ENCODE results near the gene BCAS4.

Gene BCAS4

DNA sequence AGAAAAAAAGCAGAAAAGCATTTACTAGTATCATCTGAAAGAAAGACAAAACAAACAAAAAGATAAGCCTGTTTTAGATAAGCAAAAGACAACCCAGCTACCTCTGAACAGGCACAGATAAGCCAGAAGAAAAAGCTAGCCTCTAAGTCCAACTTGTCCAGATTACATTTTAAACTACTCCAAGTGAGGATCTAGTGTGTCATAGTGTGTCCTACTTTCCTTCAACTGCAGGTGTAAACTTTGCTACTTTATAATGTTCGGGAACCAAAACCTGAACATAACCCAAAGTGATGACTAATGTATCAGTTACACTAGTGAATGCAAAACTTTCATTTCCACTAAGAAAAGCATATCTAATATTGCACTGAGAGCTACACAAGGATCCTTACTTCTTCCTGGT lies 116.9 kb downstream of the BCAS4 start:
- DNase-seq (ENCODE audit: low read depth): no peak

DNA sequence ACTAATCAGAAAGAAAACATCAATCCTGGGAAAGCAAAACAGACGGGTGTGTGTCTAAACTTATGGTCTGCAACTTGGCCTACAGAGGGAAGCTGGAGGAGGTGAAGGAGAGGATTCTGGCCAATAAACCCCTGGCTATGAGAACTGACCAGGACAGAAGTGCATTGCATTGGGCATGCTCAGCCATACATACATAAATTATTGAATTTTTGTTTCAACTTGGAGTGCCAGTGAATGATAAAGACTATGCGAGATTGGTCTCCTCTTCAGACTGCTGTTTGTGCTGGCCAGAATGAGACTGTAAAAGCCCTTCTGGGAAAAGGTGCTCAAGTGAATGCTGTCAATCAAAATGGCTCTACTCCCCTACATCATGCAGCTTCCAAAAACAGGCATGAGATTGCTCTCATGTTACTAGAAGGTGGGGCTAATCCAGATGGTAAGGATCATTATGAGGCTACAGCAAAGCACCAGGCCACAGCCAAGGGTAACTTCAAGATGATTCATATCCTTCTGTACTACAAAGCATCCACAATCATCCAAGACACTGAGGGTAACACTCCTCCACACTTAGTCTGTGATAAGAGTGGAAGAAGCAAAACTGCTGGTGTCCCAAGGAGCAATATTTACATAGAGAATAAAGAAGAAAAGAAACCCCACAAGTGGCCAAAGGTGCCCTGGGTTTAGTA lies 119.0 kb downstream of the BCAS4 start:
- no peak for DNase-seq (ENCODE audit: low read depth)

DNA sequence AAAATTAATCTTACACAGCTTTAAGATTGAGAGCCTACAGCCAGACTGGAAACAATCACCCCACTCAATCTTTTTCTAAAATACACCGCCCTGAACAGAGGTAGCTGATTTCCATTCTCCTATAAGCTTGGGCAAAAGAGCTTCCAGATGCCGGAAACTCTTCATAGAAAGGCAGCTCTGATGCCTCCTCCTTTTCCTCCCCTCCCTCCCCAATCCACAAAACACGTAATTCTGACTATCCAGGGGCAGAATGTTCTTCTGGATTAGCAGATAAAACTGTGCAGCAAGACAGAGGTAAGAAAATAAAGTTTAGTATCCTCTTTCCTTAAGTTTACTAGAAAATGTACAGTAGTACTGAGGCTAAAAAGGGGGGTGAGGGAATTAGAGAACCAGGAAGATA lies 120.6 kb downstream of the BCAS4 start:
- DNase-seq (ENCODE audit: low read depth): no peak

DNA sequence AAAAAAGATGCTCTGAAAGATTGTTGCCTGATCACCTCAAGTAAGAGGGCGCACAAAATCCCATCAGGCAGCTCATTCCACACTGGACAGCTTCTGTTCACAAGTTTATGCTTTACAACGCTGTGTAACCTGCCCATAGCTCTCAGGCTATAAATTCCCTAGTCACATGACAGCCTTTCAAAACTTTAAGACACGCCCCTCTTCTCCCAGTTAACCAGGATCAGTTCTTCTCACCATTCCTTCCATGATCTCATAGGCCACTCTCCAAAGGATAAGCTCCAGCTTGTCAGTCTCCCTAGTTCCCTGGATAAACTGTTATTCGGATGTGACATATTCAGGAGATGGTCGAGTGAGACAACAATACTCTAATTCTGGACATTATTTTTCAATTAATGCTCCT lies 121.4 kb downstream of the BCAS4 start:
- no peak for DNase-seq (ENCODE audit: low read depth)

DNA sequence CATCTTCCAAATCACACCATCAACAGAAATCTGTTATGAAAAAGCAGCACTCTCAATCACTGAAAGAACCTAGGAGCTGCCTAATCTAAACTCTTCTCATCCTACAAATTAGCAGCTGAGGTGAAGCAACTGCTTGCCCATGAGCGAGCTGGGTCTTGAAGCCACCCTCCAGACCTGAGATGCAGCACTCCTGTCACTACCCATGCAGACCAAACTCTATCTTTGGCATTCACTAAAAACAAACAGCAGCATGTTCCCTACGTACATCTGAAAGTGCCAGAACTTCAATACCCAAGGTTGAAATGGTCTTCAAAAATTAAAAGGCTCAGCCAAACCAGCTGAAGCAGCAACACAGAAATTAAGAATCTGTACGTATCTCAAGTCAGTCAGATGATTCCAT lies 122.1 kb downstream of the BCAS4 start:
- DNase-seq (ENCODE audit: low read depth): no peak

DNA sequence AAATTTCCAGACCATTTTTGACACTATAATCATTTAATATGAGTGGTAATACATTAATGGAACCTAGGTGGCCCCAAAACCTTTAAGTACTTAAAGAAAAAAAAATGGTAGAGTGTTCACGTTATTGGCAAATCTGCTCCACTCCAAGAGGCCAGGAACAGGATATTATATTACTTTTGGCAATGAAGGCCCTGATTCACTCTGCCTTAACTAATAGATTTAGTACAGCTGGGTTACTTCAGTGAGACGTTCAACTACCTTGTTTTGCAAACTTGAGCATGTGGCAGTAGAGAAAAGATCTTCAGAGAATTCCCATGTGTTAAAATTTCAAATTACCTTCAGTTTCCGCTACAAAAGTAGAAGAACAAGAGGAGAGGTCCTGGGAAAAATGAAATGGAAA lies 123.5 kb downstream of the BCAS4 start:
- DNase-seq (ENCODE audit: low read depth): no peak

DNA sequence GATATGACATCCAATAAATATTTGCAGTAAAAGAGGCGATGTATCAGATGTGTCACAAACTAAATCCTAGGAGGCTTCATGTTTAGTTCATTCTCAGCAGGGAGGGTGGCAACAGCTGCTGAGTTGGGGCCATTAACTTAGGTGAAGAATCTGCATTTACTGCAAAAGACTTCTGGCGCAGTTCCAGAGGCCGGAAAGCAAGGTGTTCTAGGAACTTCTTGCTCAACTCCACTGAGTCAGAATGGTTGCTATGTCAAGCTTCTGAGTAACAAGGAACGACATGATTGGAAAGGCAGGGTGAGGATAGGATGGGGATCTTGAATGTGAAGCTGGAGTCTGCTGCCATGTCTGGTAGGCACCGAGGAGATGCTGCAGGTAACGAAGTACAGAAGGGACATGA lies 124.7 kb downstream of the BCAS4 start:
- no peak for DNase-seq (ENCODE audit: low read depth)

DNA sequence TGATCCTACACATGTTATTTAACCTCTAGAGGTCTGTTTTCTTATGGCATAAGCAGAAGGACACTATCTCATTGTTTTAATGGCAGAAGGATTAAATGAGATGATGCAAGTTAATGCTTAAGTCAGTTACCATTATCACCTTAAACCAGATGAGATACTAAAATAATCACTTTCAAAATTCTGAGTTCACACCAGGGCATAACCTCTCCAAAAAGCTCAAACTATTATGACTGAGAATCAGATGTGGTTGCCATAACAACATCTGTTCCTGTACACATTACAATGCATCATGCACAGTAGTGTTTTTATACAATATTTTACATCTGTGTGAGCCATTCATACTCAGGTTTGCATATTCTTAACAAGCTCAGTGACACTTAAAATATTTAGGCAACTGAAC lies 126.1 kb downstream of the BCAS4 start:
- DNase-seq (ENCODE audit: low read depth): no peak

DNA sequence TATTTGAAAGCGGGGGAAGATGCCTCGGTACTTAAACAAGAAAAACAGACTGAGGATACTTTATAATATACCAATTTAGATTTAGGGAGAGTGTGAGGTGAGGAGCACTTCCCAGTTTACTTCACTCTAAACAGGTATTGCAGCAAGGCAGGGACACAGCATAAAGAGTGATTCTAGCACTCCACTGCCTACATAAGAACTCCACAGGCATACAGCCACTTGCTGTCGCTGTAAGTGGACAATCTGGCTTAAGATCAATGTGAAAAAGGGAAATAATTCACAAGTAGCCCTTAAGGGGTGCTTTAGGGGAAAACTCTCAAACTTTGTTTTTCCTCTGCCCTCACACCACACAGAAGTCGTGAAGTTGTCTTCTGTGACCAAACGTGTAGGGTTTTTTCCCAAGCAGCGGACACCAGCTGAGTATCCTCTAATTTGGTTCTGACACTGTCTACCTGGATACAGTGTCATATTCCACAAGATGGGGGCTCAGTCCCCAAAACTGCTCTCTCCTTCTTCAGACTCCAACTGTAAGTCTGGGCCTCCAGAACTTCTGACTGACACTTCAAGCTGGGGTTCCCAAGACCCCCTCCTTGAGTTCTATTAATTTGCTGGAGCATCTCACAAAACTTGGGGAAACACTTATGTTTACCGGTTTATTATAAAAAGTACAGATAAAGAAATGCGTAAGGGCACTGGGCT lies 127.1 kb downstream of the BCAS4 start:
- no peak for DNase-seq (ENCODE audit: low read depth)

DNA sequence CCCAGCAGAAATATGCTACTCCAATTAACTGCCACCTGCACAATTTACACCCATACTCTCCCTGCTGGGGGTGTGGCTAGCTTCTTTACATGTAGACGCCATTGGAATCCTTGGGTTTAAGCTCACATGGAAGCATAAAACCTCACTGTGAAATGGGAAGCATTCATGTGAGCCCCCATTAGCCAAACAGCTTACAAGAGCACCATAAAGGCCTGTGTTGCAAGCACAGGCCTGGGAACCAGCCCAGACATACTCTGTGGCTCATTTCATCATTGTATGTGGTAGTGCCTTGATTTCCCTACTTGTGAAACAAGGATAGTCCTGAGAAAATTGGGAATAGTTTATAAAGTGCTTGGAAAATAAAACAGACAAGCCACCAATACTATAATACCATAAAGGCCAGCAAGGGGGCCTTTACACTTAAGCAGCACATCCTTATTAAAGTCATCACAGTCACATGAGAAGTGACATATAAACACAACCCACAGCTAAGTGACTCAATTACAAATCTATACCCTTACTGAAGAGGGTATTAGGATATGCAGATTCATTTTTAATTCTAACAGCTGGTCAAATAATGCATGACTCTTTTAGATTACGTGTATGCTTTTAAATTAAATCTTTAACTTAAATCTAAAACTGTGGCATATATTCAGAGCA lies 129.5 kb downstream of the BCAS4 start:
- DNase-seq (ENCODE audit: low read depth): no peak

DNA sequence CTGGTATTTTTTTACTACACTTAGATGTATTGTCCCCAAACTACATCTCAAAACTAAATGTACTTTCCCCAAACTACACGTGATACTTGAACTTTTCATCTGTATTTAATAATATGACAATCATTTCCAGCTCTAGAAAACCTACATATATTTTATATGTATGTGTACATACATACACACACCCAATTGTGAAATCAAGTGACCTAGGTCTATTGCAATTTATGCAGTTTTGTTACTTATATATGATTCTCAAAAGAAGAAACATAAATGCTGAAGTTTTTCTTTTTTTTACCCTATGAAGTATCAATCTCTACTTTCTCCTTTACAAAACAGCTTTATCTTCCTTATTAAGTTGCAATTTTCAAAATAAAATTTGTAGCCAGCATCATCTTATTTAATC lies 131.7 kb downstream of the BCAS4 start:
- no peak for DNase-seq (ENCODE audit: low read depth)
